SK-N-DZ (cell line): ENCODE measurements around the gene EGF. TPM values are rescaled to one million over a fixed set of nuclear protein-coding genes. Genes with fewer than 3 reads are reported as not detected.
"Not testable (repeated sequence)": the region's sequence is repeated elsewhere in the genome, so short reads cannot be mapped to it uniquely, and the experiment has no call there.

ENCODE experiments used
- DNase-seq: peaks from one replicate; pipeline ENCODE4 v3.0.0-alpha.2; 2015; ENCODE audit warnings: low spot score
- polyA plus RNA-seq, 2 experiments: library from polyadenylated mRNA; depleted of rRNA; stranded (reverse); fragments of >200 nt; gene quantifications; 2 replicates each; pipeline ENCODE4 v1.2.3, GENCODE V29; 2014

Gene EGF
- not detected in 2 replicates for polyA plus RNA-seq (2014; cell fraction: cytosol; rRNA removed)
- not detected in 2 replicates for polyA plus RNA-seq (2014; cell fraction: nucleus; rRNA removed)

DNA sequence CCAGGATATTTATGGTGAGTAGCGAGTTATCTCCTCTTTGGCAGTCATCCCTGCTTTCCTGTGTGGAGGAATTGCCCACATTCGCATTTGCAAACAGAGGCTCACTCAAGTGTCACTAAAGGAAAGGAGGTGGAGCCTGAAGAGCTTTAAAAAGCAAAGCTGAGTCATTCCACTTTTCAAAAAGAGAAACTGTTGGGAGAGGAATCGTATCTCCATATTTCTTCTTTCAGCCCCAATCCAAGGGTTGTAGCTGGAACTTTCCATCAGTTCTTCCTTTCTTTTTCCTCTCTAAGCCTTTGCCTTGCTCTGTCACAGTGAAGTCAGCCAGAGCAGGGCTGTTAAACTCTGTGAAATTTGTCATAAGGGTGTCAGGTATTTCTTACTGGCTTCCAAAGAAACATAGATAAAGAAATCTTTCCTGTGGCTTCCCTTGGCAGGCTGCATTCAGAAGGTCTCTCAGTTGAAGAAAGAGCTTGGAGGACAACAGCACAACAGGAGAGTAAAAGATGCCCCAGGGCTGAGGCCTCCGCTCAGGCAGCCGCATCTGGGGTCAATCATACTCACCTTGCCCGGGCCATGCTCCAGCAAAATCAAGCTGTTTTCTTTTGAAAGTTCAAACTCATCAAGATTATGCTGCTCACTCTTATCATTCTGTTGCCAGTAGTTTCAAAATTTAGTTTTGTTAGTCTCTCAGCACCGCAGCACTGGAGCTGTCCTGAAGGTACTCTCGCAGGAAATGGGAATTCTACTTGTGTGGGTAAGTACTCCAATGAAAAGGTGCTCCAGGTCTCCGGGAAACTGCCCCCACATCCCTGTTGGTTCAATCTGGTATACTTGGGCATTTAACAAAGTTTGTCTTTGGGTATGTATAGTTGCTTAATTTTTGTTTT, at the start of gene EGF:
TSS of gene EGF (plus strand) at position 178 of the 890 bp plus-strand sequence. CDS start at position 631, 453 bp downstream.
- DNase-seq: no peak

- DNase-seq: no peak
These were observed 48.5 kb upstream of the EGF start for GRCh38 chr4:109864134-109864533.

- no peak for DNase-seq
These were observed 42.6 kb upstream of the EGF start for GRCh38 chr4:109870061-109870460.

GRCh38 chr4:109872065-109872464, 40.6 kb upstream of the EGF start:
- no peak for DNase-seq

DNA sequence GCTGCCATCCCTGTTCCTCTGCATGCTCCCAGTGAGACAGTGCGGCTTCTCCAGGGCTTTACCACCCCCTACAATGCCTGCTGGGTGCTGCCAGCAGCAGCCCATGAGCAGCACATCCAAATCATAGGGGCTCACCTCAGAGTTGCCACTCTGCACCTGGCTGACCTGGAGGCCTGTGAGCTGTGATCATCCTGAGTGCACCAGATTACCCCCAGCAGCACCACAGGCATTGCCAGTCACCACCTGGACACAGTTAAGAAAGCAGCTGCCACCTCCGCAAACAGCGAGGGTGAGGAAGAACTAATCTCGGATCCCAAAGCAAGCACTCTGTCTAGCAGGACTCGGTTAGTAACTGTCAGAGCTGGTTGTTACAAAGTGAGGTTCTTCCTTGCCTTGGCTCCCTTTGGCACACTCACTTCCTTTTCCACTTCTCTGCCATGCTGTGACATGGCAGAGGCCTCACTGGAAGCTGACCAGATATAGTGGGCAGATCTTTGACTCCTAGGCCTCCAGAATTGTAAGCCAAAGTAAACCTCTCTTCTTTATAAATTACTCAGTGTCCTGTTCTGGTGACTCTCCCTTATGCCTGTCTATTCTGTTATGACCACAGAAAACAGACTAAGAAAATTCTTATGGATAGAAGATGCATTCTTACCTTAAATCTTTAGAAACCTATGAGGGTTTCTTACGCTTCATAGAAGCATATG, 39.6 kb upstream of the EGF start:
- DNase-seq: no peak

DNA sequence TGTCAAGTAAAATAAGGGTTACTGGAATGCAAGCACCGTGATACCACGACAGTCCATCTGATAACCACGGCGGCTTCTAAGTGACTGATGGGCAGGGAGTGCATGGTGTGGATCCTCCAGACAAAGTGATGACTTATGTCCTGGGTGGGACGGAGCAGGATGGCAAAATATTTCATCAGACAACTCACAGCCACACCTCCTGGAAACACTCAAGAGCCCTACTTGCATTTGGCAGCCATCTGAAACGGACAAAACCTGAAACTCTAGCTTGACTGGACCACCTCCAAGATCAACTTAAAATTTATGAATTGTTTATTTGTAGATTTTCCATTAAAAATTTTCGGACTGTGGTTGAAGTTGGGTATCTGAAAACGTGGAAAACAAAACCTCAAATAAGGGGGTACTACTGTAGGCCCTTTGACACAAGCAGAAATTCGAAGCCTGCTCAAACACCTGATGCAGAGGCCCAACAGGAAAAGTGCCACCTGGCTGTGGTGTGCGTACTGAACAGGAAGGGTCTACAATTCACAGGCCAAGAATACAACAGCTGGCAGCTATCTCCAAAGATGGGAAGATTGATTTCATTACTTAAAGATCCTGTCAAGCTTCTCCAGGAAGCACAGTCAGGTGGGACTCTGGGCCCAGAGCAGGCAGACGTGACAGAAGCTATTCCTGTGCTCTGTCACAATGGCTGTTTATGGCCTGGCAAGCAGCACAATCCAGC, 38.7 kb upstream of the EGF start:
- no peak for DNase-seq

- DNase-seq: no peak
These were observed 37.6 kb upstream of the EGF start for GRCh38 chr4:109875106-109875505.

GRCh38 chr4:109875553-109875952, 37.1 kb upstream of the EGF start:
- DNase-seq: not testable (repeated sequence)

DNA sequence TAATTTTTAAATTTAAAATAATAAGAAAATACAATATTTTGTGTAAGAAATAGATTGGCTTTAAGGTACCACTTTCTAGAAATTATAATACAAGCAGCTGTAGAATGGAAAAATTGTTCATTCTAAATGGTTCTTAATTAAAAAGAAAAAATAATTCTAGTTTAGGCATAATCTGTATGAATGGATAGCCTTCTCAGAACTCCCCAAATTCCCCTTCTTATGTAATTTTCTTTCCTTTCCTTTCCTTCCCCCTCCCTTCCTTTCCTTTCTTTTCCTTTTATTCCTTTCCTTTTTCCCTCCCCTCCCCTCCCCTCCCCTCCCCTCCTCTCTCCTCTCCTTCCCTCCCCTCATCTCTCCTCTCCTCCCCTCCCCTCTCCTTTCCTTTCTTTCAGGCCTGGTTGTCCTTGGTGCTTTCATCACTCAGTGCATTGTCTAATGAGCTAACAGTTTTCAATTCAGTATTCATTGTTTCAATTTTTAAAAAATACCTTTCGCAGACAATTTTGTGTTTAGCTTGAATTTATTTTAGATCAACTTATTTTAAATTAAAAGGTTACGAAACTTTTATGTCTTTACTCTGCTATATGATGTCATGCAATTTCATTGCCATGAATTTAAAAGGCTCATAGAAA, 35.9 kb upstream of the EGF start:
- no peak for DNase-seq

DNA sequence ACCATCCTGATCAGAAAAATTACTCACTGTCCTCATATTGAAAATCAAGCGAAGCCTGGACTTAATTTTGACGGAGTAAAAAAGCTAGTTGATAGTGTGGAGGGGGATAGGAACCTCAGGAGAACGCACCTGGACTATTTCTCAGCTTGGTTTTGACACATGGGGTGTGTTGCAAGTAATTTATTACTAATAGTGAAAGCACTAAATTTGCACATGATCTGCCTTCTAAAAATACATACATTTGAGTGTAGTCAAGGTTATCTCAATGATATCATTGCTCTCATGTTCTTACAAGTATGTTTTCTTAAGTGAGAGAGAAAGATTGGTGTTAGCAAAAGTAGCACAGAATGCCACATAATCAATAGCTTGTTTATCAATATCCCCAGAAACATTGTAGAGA, 35.3 kb upstream of the EGF start:
- DNase-seq: no peak

DNA sequence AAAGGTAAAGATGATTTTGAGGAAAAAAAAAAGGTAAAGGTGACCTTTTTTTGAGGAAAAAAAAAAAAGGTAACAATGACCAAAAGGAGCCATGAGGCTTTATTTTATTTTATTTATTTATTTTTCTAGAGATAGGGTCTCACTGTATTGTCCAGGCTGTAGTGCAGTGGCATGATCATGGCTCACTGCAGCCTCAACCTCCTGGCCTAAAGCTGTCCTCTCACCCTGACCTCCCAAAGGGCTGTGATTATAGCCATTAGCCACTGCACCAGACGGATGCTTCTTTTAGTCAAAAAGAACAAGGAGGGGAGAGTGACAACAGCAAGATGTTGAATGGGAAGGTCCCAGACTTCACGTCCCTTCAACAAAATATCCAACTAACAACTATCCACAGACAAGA, 34.3 kb upstream of the EGF start:
- no peak for DNase-seq

DNA sequence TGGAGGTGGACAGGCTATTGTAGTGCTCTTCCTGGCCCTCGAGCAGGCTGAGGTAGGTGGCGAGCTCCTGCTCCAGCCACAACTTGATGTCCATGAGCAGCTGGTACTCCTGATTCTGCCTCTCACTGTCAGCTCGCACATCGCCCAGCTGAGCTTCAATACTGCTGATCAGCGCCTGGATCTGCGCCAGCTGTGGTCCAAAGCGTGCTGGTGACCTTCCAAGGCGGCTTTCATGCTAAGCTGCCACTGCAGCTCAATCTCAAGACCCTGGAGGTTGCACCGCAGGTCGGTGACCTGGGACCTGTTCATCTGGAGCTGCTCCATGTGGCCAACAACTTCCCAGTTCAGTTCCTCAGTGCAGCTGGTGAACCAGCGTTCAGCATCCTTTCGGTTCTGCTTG, 33.6 kb upstream of the EGF start:
- no peak for DNase-seq

DNA sequence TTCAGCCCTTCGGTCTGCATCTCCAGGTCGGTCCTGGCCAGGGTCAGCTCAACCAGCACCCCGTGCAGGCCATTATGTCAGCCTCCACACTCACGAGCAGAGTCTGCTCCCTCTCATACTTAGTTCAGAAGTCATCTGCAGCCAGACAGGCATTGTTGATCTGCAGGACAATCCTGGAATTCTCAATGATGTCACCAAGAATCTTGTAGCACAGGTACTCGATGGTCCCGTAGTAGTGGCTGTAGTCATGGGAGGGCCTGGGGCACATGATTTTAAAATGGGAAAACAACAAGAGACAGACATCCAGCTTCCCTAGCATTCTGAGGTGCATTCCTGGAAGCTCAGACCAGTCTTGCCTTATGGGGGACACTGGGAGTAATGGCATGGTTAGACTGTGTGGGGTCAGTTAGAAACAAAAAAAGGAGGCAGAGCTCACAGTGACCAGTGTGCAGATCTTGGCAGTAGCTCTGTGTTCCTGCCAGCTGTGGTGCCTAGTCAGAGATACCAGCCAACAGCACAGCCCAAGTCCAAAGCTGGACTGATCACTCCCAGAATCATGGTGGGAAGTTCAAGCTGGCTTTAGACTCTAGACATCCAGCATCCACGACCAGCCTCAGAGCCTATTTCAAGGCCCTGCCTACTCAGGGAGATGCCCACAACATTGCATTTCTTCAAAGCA, 32.9 kb upstream of the EGF start:
- DNase-seq: no peak

DNA sequence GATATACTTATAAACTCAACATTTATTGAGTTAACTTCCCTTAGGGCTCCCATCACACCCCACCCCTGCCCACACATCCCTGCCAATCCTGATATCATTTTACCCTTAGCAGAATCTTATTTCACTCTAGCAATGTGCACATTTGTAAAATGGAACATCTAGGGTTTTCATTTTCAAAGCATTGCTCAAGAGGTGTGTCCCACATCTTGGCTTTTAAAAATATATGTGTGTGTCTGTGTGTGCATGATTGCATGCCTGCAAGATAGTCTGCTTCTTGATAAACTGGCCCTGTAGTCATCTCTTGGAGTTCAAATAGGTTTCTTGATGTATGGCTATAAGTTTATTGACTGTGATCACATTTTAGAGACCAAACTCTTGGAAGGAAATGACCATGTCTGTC, 26.4 kb upstream of the EGF start:
- no peak for DNase-seq

- no peak for DNase-seq
These were observed 25.6 kb upstream of the EGF start for GRCh38 chr4:109887071-109887470.

- DNase-seq: no peak
These were observed 22.6 kb upstream of the EGF start for GRCh38 chr4:109890076-109890475.

- no peak for DNase-seq
These were observed 10.0 kb upstream of the EGF start for GRCh38 chr4:109902559-109903251.

- no peak for DNase-seq
These were observed 4.0 kb upstream of the EGF start for GRCh38 chr4:109908731-109909130.

- no peak for DNase-seq
These were observed 2.4 kb upstream of the EGF start for GRCh38 chr4:109910256-109910655.

GRCh38 chr4:109913596-109914241, 1.0 kb downstream of the EGF start:
- DNase-seq: no peak
